Panc1 (cell line): Measurements from ENCODE around the gene TFE3. TPM values are rescaled to one million over a fixed set of nuclear protein-coding genes. Genes with fewer than 3 reads are reported as not detected.

Source experiments
- ATAC-seq: fragments of 200-7000 bp; cut with Tn5 transposase; 2 replicates; pipeline ENCODE4 v1.9.1; 2020; ENCODE audit warnings: mild to moderate bottlenecking, moderate library complexity
- BruUV-seq: library from RNA; stranded (reverse); fragments of 400-500 nt; replicated peaks from 2 replicates; lab custom pipeline; 2021; lab: Mats Ljungman, UMichigan
- CTCF ChIA-PET: fragments of 300-600 bp; sonication (Branson Sonifier 250); formaldehyde crosslinking; loops from one replicate; lab custom pipeline; 2022; ENCODE audit warnings: antibody characterized with exemption; lab: Charles Lee
- POLR2A ChIA-PET: fragments of 300-600 bp; sonication (Branson Sonifier 250); formaldehyde crosslinking; loops from one replicate; lab custom pipeline; 2022; ENCODE audit warnings: antibody characterized with exemption; lab: Charles Lee
- DNase-seq: peaks from one replicate; pipeline ENCODE4 v3.0.0-alpha.2; 2010; ENCODE audit warnings: low read depth, low spot score
- H3K27ac ChIP-seq: 2 replicates; pipeline ENCODE4 v1.5.1; 2011; ENCODE audit warnings: mild to moderate bottlenecking, low read length, inconsistent platforms
- H3K27me3 ChIP-seq: fragments of 200-500 bp; sonication (Bioruptor generic); 2 replicates; pipeline ENCODE4 v1.6.0; 2014; ENCODE audit warnings: low read length, inconsistent platforms; ENCODE audit not compliant: control insufficient read depth, insufficient read depth
- H3K36me3 ChIP-seq: fragments of 200-500 bp; sonication (Bioruptor generic); 2 replicates; pipeline ENCODE4 v1.5.1; 2014; ENCODE audit warnings: inconsistent platforms, mild to moderate bottlenecking, low read length, moderate library complexity; ENCODE audit not compliant: control insufficient read depth, insufficient read depth
- H3K4me1 ChIP-seq: 2 replicates; pipeline ENCODE4 v1.5.1; 2011; ENCODE audit warnings: inconsistent platforms, mild to moderate bottlenecking, low read length, moderate library complexity; ENCODE audit not compliant: control insufficient read depth, insufficient read depth
- H3K4me3 ChIP-seq, 2 experiments: 2 replicates each; pipeline ENCODE4 v1.5.1; 2011 to 2012; ENCODE audit warnings: low read depth in 2 of 2, low read length in 2 of 2, mild to moderate bottlenecking in 2 of 2, inconsistent platforms in 1 of 2, moderate library complexity in 1 of 2
- H3K9me3 ChIP-seq: fragments of 200-500 bp; sonication (Bioruptor generic); 2 replicates; pipeline ENCODE4 v1.5.1; 2014; ENCODE audit warnings: low read depth, mild to moderate bottlenecking, inconsistent platforms, low read length, moderate library complexity; ENCODE audit not compliant: control insufficient read depth, insufficient read depth
- POLR2AphosphoS5 ChIP-seq: IDR thresholded peaks from 2 replicates; pipeline ENCODE4 v1.6.1; 2012; ENCODE audit warnings: mild to moderate bottlenecking, low read depth, low read length, moderate library complexity
- SIN3A ChIP-seq: IDR thresholded peaks from 2 replicates; pipeline ENCODE4 v1.6.1; 2012; ENCODE audit warnings: low read depth, mild to moderate bottlenecking, low read length, moderate library complexity, borderline replicate concordance; ENCODE audit not compliant: insufficient read depth
- TCF7L2 ChIP-seq: IDR thresholded peaks from 2 replicates; pipeline ENCODE4 v1.6.1; 2011; ENCODE audit warnings: mild to moderate bottlenecking, low read depth, low read length, inconsistent platforms
- in situ Hi-C: cut with HindIII; loops from 2 replicates; pipeline ENCODE4 v1.10.0; 2016; ENCODE audit warnings: low sequenced_read_pairs, low pct_unique_long_range_greater_than_20kb
- intact Hi-C: fragments of 100-400 bp; cut with micrococcal nuclease; formaldehyde crosslinking; loops from one replicate; pipeline ENCODE4 v1.10.0; 2022; ENCODE audit not compliant: unreplicated experiment
- total RNA-seq: library from RNA; stranded (reverse); gene quantifications from one replicate; pipeline ENCODE4 v1.2.1, GENCODE V29; 2021; ENCODE audit not compliant: unreplicated experiment
- TF ChIP-seq, protein P1 (sequence below), 2 experiments: IDR thresholded peaks; 2 replicates each; pipeline ENCODE4 v1.6.1; 2011 to 2012; ENCODE audit warnings: low read depth in 2 of 2, control low read depth in 1 of 2, low read length in 1 of 2, mild to moderate bottlenecking in 1 of 2, moderate library complexity in 1 of 2; ENCODE audit not compliant: insufficient read depth in 1 of 2
- TF ChIP-seq, protein P2 (sequence below): fragments of 450-650 bp; IDR thresholded peaks from 2 replicates; pipeline ENCODE4 v1.5.1; 2017; ENCODE audit warnings: mild to moderate bottlenecking

TFE3 gene
- total RNA-seq, 1 experiment from 2014 or later = 45.9 TPM

DNA sequence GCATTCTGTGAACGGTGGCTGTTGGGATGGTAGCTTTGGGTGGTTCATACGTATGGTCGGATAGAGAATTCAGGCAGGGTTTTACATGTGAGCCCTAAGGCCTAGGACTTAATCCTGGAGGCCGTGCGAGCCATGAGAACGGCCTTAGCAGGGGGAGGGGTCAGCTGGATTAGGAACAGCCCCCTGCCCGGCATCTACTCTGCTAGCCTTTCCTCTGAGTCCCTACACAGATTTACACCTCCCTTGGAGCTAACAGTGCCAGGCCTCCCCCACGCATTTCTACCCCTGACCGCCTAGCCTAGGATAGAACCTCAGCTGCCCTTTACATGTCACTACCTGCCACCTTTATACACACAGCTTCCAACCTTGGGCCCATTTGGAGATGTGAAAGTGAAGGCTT, 23.5 kb upstream of the TFE3 start:
- POLR2A ChIA-PET = no interaction called here
- no peak overlapping the region for H3K4me3 ChIP-seq
- no peaks in the 10 kb centered on the region for H3K36me3 ChIP-seq
- CTCF ChIA-PET = no interaction called here
- H3K27me3 ChIP-seq = no peaks in the 10 kb centered on the region
- TF ChIP-seq TCF7L2 (no peak), SIN3A (no peak), POLR2AphosphoS5 (no peak)
- TF ChIP-seq, protein P1, sequence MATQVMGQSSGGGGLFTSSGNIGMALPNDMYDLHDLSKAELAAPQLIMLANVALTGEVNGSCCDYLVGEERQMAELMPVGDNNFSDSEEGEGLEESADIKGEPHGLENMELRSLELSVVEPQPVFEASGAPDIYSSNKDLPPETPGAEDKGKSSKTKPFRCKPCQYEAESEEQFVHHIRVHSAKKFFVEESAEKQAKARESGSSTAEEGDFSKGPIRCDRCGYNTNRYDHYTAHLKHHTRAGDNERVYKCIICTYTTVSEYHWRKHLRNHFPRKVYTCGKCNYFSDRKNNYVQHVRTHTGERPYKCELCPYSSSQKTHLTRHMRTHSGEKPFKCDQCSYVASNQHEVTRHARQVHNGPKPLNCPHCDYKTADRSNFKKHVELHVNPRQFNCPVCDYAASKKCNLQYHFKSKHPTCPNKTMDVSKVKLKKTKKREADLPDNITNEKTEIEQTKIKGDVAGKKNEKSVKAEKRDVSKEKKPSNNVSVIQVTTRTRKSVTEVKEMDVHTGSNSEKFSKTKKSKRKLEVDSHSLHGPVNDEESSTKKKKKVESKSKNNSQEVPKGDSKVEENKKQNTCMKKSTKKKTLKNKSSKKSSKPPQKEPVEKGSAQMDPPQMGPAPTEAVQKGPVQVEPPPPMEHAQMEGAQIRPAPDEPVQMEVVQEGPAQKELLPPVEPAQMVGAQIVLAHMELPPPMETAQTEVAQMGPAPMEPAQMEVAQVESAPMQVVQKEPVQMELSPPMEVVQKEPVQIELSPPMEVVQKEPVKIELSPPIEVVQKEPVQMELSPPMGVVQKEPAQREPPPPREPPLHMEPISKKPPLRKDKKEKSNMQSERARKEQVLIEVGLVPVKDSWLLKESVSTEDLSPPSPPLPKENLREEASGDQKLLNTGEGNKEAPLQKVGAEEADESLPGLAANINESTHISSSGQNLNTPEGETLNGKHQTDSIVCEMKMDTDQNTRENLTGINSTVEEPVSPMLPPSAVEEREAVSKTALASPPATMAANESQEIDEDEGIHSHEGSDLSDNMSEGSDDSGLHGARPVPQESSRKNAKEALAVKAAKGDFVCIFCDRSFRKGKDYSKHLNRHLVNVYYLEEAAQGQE (IDR thresholded peaks at IDR 0.05; ENCODE audit: insufficient read depth in 1 of 2, low read depth in 2 of 2, low read length in 1 of 2) = no peak
- TF ChIP-seq, protein P2, sequence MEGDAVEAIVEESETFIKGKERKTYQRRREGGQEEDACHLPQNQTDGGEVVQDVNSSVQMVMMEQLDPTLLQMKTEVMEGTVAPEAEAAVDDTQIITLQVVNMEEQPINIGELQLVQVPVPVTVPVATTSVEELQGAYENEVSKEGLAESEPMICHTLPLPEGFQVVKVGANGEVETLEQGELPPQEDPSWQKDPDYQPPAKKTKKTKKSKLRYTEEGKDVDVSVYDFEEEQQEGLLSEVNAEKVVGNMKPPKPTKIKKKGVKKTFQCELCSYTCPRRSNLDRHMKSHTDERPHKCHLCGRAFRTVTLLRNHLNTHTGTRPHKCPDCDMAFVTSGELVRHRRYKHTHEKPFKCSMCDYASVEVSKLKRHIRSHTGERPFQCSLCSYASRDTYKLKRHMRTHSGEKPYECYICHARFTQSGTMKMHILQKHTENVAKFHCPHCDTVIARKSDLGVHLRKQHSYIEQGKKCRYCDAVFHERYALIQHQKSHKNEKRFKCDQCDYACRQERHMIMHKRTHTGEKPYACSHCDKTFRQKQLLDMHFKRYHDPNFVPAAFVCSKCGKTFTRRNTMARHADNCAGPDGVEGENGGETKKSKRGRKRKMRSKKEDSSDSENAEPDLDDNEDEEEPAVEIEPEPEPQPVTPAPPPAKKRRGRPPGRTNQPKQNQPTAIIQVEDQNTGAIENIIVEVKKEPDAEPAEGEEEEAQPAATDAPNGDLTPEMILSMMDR = no peak
- DNase-seq (no peak), ATAC-seq (no peak; the same call in 1 of the 2 replicates)
- intact Hi-C loops = no loop called here
- no peaks in the 10 kb centered on the region for H3K9me3 ChIP-seq
- H3K27ac ChIP-seq = no peak overlapping the region
- no peaks in the 10 kb centered on the region for H3K4me1 ChIP-seq
- no TSS peak for BruUV-seq
- in situ Hi-C loops = no loop called here

DNA sequence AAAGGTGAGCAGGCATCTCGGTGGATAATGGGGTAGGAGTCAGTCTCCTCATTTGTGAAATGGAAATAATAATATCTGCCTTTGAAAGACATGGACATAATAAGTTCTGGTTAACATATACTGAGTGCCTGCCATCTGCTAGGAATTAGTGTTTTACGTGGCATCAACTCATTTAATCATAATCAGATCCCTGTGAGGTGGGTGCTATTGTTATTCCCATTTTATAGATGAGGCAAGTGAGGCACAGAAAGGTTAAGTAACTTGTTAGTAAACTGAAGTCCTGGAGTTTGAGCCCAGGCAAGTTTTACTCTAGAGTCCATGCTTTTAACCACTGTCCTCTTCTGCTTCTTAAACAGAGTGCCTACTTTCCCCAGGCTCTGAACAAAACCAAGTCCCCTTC, 23.1 kb upstream of the TFE3 start:
- intact Hi-C loops (no loop called here), in situ Hi-C loops (no loop called here)
- ChIA-PET POLR2A (no interaction called here), CTCF (no interaction called here)
- Histone ChIP-seq H3K4me1 (no peaks in the 10 kb centered on the region), H3K27me3 (no peaks in the 10 kb centered on the region), H3K27ac (no peak overlapping the region), H3K36me3 (no peaks in the 10 kb centered on the region), H3K4me3 (no peak overlapping the region), H3K9me3 (no peaks in the 10 kb centered on the region)
- BruUV-seq = no TSS peak
- ATAC-seq (no peak), DNase-seq (no peak)
- TF ChIP-seq, protein P2 = no peak
- TF ChIP-seq, protein P1 (IDR thresholded peaks at IDR 0.05; ENCODE audit: insufficient read depth in 1 of 2, low read depth in 2 of 2, low read length in 1 of 2) = no peak
- TF ChIP-seq SIN3A = no peak
- no peak for TF ChIP-seq TCF7L2
- no peak for TF ChIP-seq POLR2AphosphoS5
